Bronchial epithelial cell (primary cell): ENCODE measurements around the gene BTBD2. TPM values are rescaled to one million over a fixed set of nuclear protein-coding genes. Genes with fewer than 3 reads are reported as not detected.

Experiments
- DNase-seq: peaks from one replicate; pipeline ENCODE4 v3.0.0-alpha.2; 2010; ENCODE audit warnings: low read depth
- FAIRE-seq: peaks from 2 replicates; lab custom pipeline; 2011; peaks lifted over from hg19 to GRCh38; lab: Jason Lieb, UNC
- H3K27me3 ChIP-seq: 2 replicates; pipeline ENCODE4 v1.5.1; 2011; ENCODE audit warnings: low read length; ENCODE audit not compliant: control insufficient read depth, insufficient read depth
- H3K36me3 ChIP-seq: 2 replicates; pipeline ENCODE4 v1.5.1; 2011; ENCODE audit warnings: low read length; ENCODE audit not compliant: control insufficient read depth, insufficient read depth
- H3K4me3 ChIP-seq: 2 replicates; pipeline ENCODE4 v1.5.1; 2011; ENCODE audit warnings: mild to moderate bottlenecking, low read depth, low read length, control low read depth
- total RNA-seq: library from RNA; depleted of rRNA; stranded (reverse); fragments of >200 nt; gene quantifications from 2 replicates; pipeline ENCODE4 v1.2.1, GENCODE V29; 2014
- TF ChIP-seq, protein P1 (sequence below): IDR thresholded peaks from 2 replicates; pipeline ENCODE4 v1.5.1; 2011; ENCODE audit warnings: mild to moderate bottlenecking, moderate library complexity, low read length, control low read depth, inconsistent platforms; ENCODE audit not compliant: insufficient read depth, severe bottlenecking

The BTBD2 gene
- total RNA-seq, 1 donor from 2014 or later, result 23.2 TPM

DNA sequence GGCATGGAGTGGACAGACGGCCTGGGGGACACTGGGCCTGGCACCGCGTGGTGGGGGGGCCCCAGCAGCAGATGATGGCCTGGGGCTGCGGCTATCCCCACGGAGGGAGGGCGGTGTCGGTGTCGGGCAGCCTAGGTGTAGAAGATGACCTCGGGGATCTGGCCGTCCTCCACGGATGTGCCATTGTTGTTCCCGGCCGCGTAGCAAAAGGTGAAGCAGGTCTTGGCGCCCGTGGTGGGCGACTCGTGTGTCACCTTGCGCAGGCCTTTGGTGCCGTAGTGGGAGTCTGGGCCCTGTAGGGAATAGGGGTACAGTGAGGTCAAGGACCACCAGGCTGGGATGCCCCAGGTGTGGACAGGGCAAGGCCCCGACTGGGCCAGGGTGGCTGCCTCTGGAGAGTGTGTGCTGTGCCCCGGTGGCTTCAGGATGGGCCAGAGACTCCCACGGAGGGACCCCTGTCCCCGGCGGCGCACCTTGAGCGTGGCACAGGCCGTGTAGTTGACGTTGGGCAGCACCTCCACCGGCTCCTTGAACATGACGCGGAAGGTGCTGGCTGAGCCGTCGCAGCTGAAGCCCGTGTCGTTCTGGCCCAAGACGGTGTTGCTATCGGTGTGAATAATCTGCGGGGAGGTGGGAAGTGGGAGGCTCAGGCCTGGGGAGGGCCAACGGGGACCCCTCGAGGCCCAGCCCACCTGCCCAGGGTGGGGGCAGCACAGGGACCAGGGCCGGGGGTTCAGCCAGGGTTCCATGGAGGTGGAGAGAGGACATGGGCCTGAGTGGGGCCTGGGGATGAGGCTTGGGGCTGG, 29.0 kb downstream of the BTBD2 start:
- DNase-seq (no peak), FAIRE-seq (no peak)
- H3K27me3 ChIP-seq, result no peaks in the 10 kb centered on the region
- peaks cover 34% of the 10 kb centered on the region for H3K36me3 ChIP-seq
- no peak overlapping the region for H3K4me3 ChIP-seq
- TF ChIP-seq, protein P1, sequence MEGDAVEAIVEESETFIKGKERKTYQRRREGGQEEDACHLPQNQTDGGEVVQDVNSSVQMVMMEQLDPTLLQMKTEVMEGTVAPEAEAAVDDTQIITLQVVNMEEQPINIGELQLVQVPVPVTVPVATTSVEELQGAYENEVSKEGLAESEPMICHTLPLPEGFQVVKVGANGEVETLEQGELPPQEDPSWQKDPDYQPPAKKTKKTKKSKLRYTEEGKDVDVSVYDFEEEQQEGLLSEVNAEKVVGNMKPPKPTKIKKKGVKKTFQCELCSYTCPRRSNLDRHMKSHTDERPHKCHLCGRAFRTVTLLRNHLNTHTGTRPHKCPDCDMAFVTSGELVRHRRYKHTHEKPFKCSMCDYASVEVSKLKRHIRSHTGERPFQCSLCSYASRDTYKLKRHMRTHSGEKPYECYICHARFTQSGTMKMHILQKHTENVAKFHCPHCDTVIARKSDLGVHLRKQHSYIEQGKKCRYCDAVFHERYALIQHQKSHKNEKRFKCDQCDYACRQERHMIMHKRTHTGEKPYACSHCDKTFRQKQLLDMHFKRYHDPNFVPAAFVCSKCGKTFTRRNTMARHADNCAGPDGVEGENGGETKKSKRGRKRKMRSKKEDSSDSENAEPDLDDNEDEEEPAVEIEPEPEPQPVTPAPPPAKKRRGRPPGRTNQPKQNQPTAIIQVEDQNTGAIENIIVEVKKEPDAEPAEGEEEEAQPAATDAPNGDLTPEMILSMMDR, result no peak

- no peaks in the 10 kb centered on the region for H3K27me3 ChIP-seq
- no peak overlapping the region for H3K4me3 ChIP-seq
- TF ChIP-seq, protein P1, result no peak
- peaks cover 29% of the 10 kb centered on the region for H3K36me3 ChIP-seq
- DNase-seq (no peak), FAIRE-seq (no peak)
Observed at GRCh38 chr19:1985588-1986356, 29.7 kb downstream of the BTBD2 start.

GRCh38 chr19:1984357-1984756, 31.2 kb downstream of the BTBD2 start:
- no peaks in the 10 kb centered on the region for H3K27me3 ChIP-seq
- DNase-seq, result no peak
- TF ChIP-seq, protein P1, result no peak
- H3K36me3 ChIP-seq, result peaks cover 30% of the 10 kb centered on the region
- FAIRE-seq, result no peak
- no peak overlapping the region for H3K4me3 ChIP-seq

GRCh38 chr19:1981253-1981652, 34.3 kb downstream of the BTBD2 start:
- Histone ChIP-seq H3K4me3 (no peak overlapping the region), H3K27me3 (no peaks in the 10 kb centered on the region), H3K36me3 (peaks cover 20% of the 10 kb centered on the region)
- FAIRE-seq, result no peak
- TF ChIP-seq, protein P1, result no peak
- no peak for DNase-seq

DNA sequence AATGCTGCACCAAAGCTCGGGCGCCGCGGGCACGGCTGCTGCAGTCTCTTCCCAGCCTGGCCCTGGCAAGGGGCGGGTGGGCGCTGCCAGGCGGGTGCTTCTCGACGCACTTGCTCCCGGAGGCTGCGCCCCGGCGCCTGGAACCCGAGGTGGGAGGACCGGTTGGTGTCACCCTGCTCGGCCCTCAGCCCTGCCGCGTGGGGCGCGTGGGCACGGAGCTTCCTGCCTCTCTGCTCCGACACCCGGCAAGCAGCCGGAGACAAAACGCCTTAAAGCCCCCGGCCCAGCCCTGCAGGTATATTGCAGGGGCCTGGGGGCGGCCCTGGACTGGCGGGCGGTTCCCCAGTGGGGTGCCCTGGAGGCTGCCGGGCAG, 34.7 kb downstream of the BTBD2 start:
- H3K27me3 ChIP-seq, result no peaks in the 10 kb centered on the region
- peaks cover 19% of the 10 kb centered on the region for H3K36me3 ChIP-seq
- no peak overlapping the region for H3K4me3 ChIP-seq
- TF ChIP-seq, protein P1, result no peak
- DNase-seq, result no peak
- no peak for FAIRE-seq
